Fibroblast of pulmonary artery (primary cell): ENCODE data around the gene METTL17.

ENCODE experiments used
- DNase-seq: peaks from one replicate; pipeline ENCODE4 v3.0.0-alpha.2; 2010; ENCODE audit warnings: low read depth
- H3K4me3 ChIP-seq: replicated peaks from 2 replicates; pipeline ENCODE4 v1.5.1; 2011; ENCODE audit warnings: low read depth, mild to moderate bottlenecking, control low read depth, low read length, moderate library complexity
- CTCF ChIP-seq: IDR thresholded peaks from 2 replicates; pipeline ENCODE4 v1.5.1; 2011; ENCODE audit warnings: mild to moderate bottlenecking, control low read depth, low read length, inconsistent platforms; ENCODE audit errors: missing control alignments

The METTL17 gene

GRCh38 chr14:21032326-21033132, 42.7 kb downstream of the METTL17 start:
- no peak for TF ChIP-seq CTCF
- DNase-seq: no peak
- H3K4me3 ChIP-seq: no peak overlapping the region

GRCh38 chr14:21033133-21033698, 43.4 kb downstream of the METTL17 start:
- no peak for DNase-seq
- no peak overlapping the region for H3K4me3 ChIP-seq
- no peak for TF ChIP-seq CTCF

GRCh38 chr14:21034707-21035106, 44.9 kb downstream of the METTL17 start, which contains the start of gene RNASE13:
RNASE13 (minus strand) TSS chr14:21034807; CDS start chr14:21034288, 519 bp downstream.
- DNase-seq: no peak
- no peak within 1 kb of the TSS for H3K4me3 ChIP-seq
- TF ChIP-seq CTCF: no peak

GRCh38 chr14:21036751-21037150, 47.0 kb downstream of the METTL17 start:
- no peak for TF ChIP-seq CTCF
- H3K4me3 ChIP-seq: no peak overlapping the region
- DNase-seq: no peak

GRCh38 chr14:21037156-21037555, 47.4 kb downstream of the METTL17 start:
- H3K4me3 ChIP-seq: no peak overlapping the region
- DNase-seq: no peak

More at GRCh38 chr14:21037156-21037555, 47.4 kb downstream of the METTL17 start:
- no peak for TF ChIP-seq CTCF
